Activated T-helper 9 cell treated with anti-CD3 and anti-CD28 coated beads, Interleukin-2, amount 50 U/mL, for 16 hours (primary cell): ENCODE results near the gene LIMD2.

Source experiments
- DNase-seq: peaks from one replicate; pipeline ENCODE4 v3.0.0-alpha.2; 2020; ENCODE audit warnings: low read depth

Gene LIMD2

DNA sequence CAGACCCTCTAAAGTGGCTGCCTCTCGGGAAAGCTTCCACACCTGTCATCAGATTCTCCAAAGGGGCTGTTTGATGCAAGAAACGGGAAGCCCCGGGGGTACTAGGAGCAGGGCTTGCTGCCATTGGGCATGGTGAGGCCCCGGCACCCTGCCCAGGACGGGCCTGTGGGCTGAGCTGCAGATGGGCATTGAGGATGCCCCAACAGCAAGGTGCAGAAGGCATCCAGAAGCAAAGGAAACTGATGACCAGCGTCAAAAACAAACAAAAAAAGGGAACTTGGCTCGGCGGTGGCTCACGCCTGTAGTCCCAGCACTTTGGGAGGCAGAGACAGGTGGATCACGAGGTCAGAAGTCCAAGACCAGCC, 1.5 kb upstream of the LIMD2 start:
- DNase-seq = no peak

DNA sequence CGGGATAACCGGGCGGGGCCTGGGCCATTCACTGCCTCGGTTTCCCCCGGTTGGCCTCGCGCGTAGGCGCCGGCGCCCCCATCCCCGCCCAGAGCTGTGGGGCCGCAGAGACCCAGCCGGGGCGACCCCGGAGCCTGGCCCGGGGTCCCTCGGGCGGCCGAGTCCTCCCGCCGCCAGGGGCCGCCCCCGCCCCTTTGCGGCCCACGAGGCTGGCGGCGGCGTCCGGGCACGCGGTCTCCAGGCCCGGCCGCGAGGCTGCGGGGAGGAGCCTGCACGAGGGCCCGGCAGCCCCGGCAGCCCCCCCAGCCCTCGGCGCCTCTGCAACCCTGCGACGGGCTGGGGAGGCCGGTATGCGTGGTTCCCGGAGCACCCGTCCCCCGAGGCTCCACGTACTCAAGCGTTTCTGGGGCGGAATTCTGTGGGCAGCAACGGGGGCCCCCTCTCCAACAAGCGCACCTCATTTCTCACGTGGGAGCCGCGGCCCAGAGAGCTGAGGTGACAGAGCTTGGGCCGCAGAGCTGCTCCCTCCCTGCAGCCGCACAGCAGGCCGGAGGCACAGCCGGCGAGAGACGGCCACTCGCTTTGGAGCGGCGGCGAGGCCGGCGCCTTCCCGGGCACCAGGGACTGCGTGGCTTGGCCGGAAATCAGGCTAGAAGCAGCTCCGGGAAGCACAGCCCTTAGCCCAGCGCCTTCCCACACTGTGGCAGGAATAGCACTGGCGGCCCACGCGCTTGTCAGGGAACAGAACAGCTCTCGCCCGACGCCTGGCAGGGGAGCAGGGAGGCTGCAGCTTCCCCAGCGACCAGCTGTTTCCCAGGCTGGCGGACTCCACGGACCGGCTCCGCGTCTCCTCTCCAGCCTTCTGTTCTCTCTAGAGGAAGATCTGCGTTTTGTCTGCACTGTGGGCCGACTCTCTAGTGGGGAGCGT, 867 bp upstream of the LIMD2 start:
- peak; percentile 39 for DNase-seq

- peak; percentile 65 for DNase-seq
Measured at GRCh38 chr17:63698886-63699637, 863 bp downstream of the LIMD2 start.

GRCh38 chr17:63698381-63698885, 1.5 kb downstream of the LIMD2 start:
- DNase-seq = no peak

DNA sequence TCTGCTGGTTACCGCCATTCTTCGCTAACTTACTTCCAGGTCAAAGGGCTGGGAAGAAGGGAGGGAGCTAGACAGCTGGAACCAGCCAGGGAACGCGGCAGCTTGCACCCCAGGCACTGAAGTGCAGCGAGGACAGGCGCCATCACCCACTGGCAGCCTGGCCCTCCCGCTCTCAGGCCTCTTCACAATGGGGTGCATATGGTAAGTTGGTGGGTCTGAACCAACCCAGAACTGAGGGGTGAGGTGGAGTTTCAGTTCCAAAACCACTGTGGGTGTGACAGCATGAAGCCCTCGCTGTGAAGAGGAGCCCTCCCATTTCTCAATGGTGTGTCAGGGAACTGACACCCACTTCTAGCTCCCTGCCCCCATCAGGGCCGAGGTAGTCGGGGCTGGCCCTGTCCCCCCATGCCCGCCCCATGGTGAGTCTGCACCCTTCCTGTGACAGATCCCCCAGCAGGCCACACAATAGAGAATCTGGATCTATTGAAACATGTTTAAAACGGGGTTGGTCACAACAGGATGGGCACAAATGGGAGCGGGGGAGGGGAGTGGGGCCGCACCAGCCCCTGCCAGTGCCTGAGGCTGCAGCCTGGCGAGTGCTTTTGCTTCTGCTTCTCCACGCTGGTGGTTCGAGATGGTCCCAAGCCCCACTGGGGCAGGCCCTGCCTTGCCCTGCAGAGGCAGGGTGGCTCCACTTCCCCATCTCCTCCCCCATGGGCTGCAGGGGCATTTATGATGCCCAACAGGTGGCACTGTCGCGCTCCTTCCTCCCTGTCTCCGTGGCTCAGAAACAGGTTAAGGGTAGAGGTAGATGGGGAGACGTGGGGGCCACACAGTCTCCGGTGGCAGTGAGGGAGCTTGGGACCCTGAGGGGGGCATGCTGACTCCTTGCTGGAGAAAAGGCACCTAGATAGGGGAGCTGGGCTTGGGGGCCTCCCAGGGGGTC, 2.3 kb downstream of the LIMD2 start:
- DNase-seq = peak; percentile 64

DNA sequence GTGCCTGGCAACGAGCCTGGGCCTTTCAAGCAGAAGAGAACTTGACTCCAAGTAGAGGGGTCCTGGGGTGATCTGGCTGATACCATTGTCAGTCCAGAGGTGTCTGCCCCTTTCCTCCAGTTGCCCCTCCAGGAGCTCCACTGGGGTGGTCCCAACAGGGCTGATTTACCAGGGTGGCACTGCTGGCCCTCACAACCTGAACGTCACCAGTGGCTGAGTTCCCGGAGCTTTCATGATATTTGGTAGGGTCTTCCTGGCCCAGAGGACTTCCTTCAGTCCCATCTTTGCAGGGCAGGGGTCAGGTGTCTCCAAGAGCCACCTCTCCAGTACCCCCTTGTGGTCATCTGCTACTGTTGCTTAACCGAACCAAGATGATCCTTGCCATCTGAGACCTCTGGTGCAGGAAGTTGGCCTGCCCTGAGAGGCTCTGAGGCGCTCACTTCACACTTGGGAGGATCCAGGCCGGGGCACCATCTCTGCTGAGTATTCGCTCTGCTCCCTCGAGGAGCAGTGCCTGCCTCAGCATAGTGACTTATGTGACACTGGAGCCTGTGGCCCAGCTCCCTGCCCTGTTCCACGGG, 3.5 kb downstream of the LIMD2 start:
- no peak for DNase-seq

- no peak for DNase-seq
Measured at GRCh38 chr17:63695889-63696288, 4.0 kb downstream of the LIMD2 start.

GRCh38 chr17:63694950-63695773, 4.8 kb downstream of the LIMD2 start:
- no peak for DNase-seq

GRCh38 chr17:63694229-63694949, 5.5 kb downstream of the LIMD2 start:
- no peak for DNase-seq

- DNase-seq = no peak
Measured at GRCh38 chr17:63693411-63694113, 6.4 kb downstream of the LIMD2 start.

DNA sequence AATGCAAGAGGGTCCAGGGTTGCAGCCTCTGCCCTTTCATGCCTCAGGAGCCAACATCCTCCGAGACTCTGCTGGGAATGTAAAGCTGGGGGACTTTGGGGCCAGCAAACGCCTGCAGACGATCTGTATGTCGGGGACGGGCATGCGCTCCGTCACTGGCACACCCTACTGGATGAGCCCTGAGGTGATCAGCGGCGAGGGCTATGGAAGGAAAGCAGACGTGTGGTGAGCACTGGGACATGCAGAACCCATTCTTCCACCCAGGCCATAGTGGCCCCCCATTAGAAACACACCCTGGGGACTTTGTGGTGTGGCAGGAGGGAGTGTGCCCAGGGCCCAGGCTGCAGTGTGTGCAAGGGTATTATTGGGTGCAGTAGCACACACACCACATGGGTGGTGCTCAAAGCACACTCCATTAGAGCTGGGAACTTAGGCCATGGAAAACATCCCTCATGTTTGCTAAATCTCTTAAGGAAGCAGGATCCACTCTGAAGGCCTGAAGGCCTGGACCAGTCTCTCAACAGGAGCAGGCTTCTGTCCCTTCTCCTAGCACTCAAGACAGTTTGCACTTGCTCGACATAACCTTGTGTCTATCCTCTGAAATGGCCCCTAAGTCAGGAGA, 7.6 kb downstream of the LIMD2 start:
- DNase-seq = no peak

- DNase-seq = no peak
Measured at GRCh38 chr17:63689479-63689878, 10.4 kb downstream of the LIMD2 start.

DNA sequence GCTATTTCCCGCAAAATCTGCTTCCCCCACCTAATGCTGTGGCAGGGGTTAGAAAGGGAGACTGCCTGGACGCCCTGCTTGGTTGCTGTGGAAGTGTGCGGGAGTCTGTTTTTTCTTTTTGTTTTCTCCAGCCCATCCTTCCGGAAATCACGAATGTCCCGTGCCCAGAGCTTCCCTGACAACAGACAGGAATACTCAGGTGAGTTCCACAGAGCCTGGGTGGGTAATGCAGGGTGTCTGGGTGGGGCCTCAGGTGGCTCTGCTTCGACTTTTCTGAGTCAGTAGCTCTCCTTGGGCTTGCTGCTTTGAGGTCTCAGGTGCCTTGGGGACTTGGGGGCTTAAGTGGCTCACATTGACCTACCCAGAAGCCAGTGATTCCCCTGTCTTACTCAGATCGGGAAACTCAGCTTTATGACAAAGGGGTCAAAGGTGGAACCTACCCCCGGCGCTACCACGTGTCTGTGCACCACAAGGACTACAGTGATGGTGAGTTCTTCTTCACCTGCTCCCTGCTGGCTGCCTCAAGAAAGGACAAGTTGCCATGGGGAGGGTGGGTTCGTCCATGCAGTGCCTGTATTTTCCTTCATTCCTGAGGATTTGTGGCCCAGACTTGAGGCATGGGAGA, 11.4 kb downstream of the LIMD2 start:
- no peak for DNase-seq

DNA sequence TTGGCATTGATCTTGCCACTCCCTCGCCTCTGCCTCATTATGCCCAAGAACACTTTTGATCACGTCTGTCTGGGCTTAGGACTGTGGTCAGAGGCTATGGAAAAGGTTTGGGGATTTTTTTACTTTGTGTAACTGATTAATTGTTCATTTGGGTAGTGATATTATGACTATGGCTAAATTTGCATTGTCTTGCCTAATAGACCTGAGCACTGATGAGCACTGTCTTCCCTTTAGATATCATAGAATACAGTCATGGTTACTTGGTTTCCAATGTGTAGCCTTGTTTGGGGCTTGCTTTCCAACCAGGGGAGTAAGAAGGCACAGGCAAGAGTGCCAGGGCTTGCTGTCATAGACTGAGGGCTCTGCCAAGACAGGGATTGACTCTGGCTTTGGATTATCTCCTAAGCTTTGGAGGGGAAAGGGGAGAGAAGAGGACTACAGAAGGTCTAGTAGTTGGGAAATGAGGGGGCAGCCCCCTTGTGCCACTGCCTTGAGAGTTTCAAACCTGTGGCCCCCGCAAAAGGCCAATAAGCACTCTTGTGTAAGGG, 13.7 kb downstream of the LIMD2 start:
- no peak for DNase-seq

- DNase-seq = no peak
Measured at GRCh38 chr17:63685578-63685977, 14.3 kb downstream of the LIMD2 start.

- DNase-seq = no peak
Measured at GRCh38 chr17:63685041-63685440, 14.9 kb downstream of the LIMD2 start.

GRCh38 chr17:63682981-63683380, 16.9 kb downstream of the LIMD2 start:
- DNase-seq = no peak

DNA sequence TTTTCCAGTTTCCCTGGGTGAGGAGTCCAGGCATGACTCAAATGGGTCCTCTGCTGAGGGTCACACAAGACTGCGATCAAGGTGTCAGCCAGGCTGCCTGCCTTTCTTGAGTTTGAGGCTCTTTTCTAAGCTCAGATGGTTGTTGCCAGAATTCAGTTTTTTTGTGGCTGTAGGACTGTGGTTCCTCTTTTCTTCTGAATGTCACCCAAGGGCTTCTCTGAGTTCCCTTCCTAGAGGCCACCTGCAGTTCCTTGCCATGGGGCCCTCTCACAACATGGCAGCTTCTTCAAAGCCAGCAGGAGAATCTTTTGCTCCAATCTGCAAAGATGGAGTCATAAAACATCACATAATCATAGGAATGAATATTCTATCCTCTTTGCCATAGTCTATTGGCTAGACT, 17.5 kb downstream of the LIMD2 start:
- no peak for DNase-seq
